Parathyroid adenoma (tissue), 2 donors: ENCODE measurements around the gene VSTM2L.

Experiments
- H2AFZ ChIP-seq: fragments of 300-600 bp; sonication (generic); one replicate; pipeline ENCODE4 v1.7.0; 2017; ENCODE audit warnings: antibody characterized with exemption, mild to moderate bottlenecking
- H3K27ac ChIP-seq: fragments of 300-600 bp; sonication (generic); one replicate; pipeline ENCODE4 v1.7.0; 2017
- H3K27me3 ChIP-seq: fragments of 300-600 bp; sonication (generic); one replicate; pipeline ENCODE4 v1.7.0; 2017; ENCODE audit warnings: low read length; ENCODE audit not compliant: control insufficient read depth, insufficient read depth
- H3K36me3 ChIP-seq: fragments of 300-600 bp; sonication (generic); one replicate; pipeline ENCODE4 v1.7.0; 2017; ENCODE audit warnings: low read length; ENCODE audit not compliant: control insufficient read depth, insufficient read depth
- H3K4me1 ChIP-seq: fragments of 300-600 bp; sonication (generic); one replicate; pipeline ENCODE4 v1.7.0; 2017; ENCODE audit warnings: control low read depth
- H3K4me2 ChIP-seq: fragments of 300-600 bp; sonication (generic); one replicate; pipeline ENCODE4 v1.7.0; 2017; ENCODE audit warnings: low read length
- H3K4me3 ChIP-seq: fragments of 300-600 bp; sonication (generic); one replicate; pipeline ENCODE4 v1.7.0; 2017; ENCODE audit warnings: low read depth, low read length
- H3K79me2 ChIP-seq: fragments of 300-600 bp; sonication (generic); one replicate; pipeline ENCODE4 v1.7.0; 2017; ENCODE audit warnings: control low read depth
- H3K9ac ChIP-seq: fragments of 300-600 bp; sonication (generic); one replicate; pipeline ENCODE4 v1.7.0; 2017; ENCODE audit warnings: mild to moderate bottlenecking
- H3K9me3 ChIP-seq: fragments of 300-600 bp; sonication (generic); one replicate; pipeline ENCODE4 v1.7.0; 2017; ENCODE audit warnings: low read length; ENCODE audit not compliant: control insufficient read depth
- CTCF ChIP-seq: fragments of 300-600 bp; sonication (generic); IDR thresholded peaks from one replicate; pipeline ENCODE4 v1.7.0; 2017; ENCODE audit warnings: antibody characterized with exemption, mild to moderate bottlenecking
- donor health status: primary hyperparathyroidism.

Gene VSTM2L

GRCh38 chr20:37934634-37935375 lies 31.9 kb downstream of the VSTM2L start:
- Histone ChIP-seq H3K79me2 (no peaks in the 10 kb centered on the region), H3K27ac (no peak overlapping the region), H3K4me3 (no peak overlapping the region), H3K9ac (no peak overlapping the region), H3K36me3 (no peaks in the 10 kb centered on the region), H3K4me1 (no peaks in the 10 kb centered on the region), H3K9me3 (no peaks in the 10 kb centered on the region), H3K4me2 (no peak overlapping the region), H2AFZ (no peak overlapping the region), H3K27me3 (peaks cover 2% of the 10 kb centered on the region)
- no peak for TF ChIP-seq CTCF

GRCh38 chr20:37935435-37935834 lies 32.5 kb downstream of the VSTM2L start:
- Histone ChIP-seq H2AFZ (no peak overlapping the region), H3K79me2 (no peaks in the 10 kb centered on the region), H3K4me3 (no peak overlapping the region), H3K9me3 (no peaks in the 10 kb centered on the region), H3K4me1 (no peaks in the 10 kb centered on the region), H3K36me3 (no peaks in the 10 kb centered on the region), H3K4me2 (no peak overlapping the region), H3K9ac (no peak overlapping the region), H3K27ac (no peak overlapping the region), H3K27me3 (peaks cover 2% of the 10 kb centered on the region)
- no peak for TF ChIP-seq CTCF

GRCh38 chr20:37936041-37936440 lies 33.1 kb downstream of the VSTM2L start:
- Histone ChIP-seq H3K4me1 (no peaks in the 10 kb centered on the region), H3K79me2 (no peaks in the 10 kb centered on the region), H3K4me3 (no peak overlapping the region), H3K36me3 (no peaks in the 10 kb centered on the region), H3K9ac (no peak overlapping the region), H3K27me3 (peaks cover 2% of the 10 kb centered on the region), H2AFZ (no peak overlapping the region), H3K27ac (no peak overlapping the region), H3K9me3 (no peaks in the 10 kb centered on the region), H3K4me2 (no peak overlapping the region)
- TF ChIP-seq CTCF = no peak

- Histone ChIP-seq H3K27me3 (peaks cover 2% of the 10 kb centered on the region), H3K36me3 (no peaks in the 10 kb centered on the region), H3K4me1 (no peaks in the 10 kb centered on the region), H3K9ac (no peak overlapping the region), H3K79me2 (no peaks in the 10 kb centered on the region), H2AFZ (no peak overlapping the region), H3K4me3 (no peak overlapping the region), H3K9me3 (no peaks in the 10 kb centered on the region), H3K4me2 (no peak overlapping the region), H3K27ac (no peak overlapping the region)
- TF ChIP-seq CTCF = no peak
Measured at GRCh38 chr20:37936451-37936850, 33.5 kb downstream of the VSTM2L start.

- no peaks in the 10 kb centered on the region for H3K9me3 ChIP-seq
- H3K27ac ChIP-seq = no peak overlapping the region
- no peak overlapping the region for H3K4me2 ChIP-seq
- no peaks in the 10 kb centered on the region for H3K27me3 ChIP-seq
- no peaks in the 10 kb centered on the region for H3K4me1 ChIP-seq
- H3K4me3 ChIP-seq = no peak overlapping the region
- no peaks in the 10 kb centered on the region for H3K36me3 ChIP-seq
- no peak overlapping the region for H3K9ac ChIP-seq
- no peak overlapping the region for H2AFZ ChIP-seq
- no peaks in the 10 kb centered on the region for H3K79me2 ChIP-seq
- no peak for TF ChIP-seq CTCF
Measured at GRCh38 chr20:37937686-37938085, 34.8 kb downstream of the VSTM2L start.
